K562 (cell line): ENCODE measurements around the gene UBE2S. TPM values are rescaled to one million over a fixed set of nuclear protein-coding genes. Genes with fewer than 3 reads are reported as not detected.

Source experiments
- CBFA2T2 ChIP-seq: fragments of 450-650 bp; conservative IDR thresholded peaks from 2 replicates; pipeline ENCODE4 v1.6.1; 2017; ENCODE audit warnings: mild to moderate bottlenecking
- COPS2 ChIP-seq: fragments of 450-650 bp; conservative IDR thresholded peaks from 2 replicates; pipeline ENCODE4 v1.6.1; 2016; ENCODE audit warnings: mild to moderate bottlenecking, moderate library complexity
- CREM ChIP-seq: IDR thresholded peaks from 2 replicates; pipeline ENCODE4 v1.6.1; 2014; ENCODE audit warnings: antibody characterized with exemption, low read depth
- CUX1 ChIP-seq: fragments of 200-800 bp; sonication (Bioruptor generic); IDR thresholded peaks from 2 replicates; pipeline ENCODE4 v1.6.1; 2016; ENCODE audit warnings: missing genetic modification characterization, missing compliant biosample characterization
- ELF2 ChIP-seq: fragments of 250-450 bp; sonication (Bioruptor Pico); IDR thresholded peaks from 2 replicates; pipeline ENCODE4 v1.5.0; 2021; ENCODE audit warnings: mild to moderate bottlenecking
- GATAD2B ChIP-seq: fragments of 450-650 bp; IDR thresholded peaks from 2 replicates; pipeline ENCODE4 v1.6.1; 2017; ENCODE audit warnings: mild to moderate bottlenecking, borderline replicate concordance
- MTA3 ChIP-seq: fragments of 450-650 bp; formaldehyde crosslinking; IDR thresholded peaks from 2 replicates; pipeline ENCODE4 v1.6.1; 2017; ENCODE audit warnings: mild to moderate bottlenecking, borderline replicate concordance
- RBM14 ChIP-seq: fragments of 200-400 bp; formaldehyde crosslinking; IDR thresholded peaks from 2 replicates; pipeline ENCODE4 v1.6.1; 2018; ENCODE audit warnings: low read depth, mild to moderate bottlenecking, low read length, moderate library complexity, borderline replicate concordance; ENCODE audit not compliant: insufficient read depth
- REST ChIP-seq, 2 experiments: fragments of 450-650 bp; formaldehyde crosslinking in 1 of 2; IDR thresholded peaks; 2 replicates each; pipeline versions ENCODE4 v1.4.0 to v1.6.1; 2014 to 2020; ENCODE audit warnings: mild to moderate bottlenecking in 2 of 2, borderline replicate concordance in 1 of 2, low read depth in 1 of 2
- RFX1 ChIP-seq: fragments of 450-650 bp; IDR thresholded peaks from 2 replicates; pipeline ENCODE4 v1.6.1; 2016; ENCODE audit warnings: mild to moderate bottlenecking, moderate library complexity
- SRF ChIP-seq, 2 experiments: fragments of 250-450, 450-650 bp in 1 of 2; sonication (Bioruptor Pico) in 1 of 2; sonication (generic) in 1 of 2; formaldehyde crosslinking; IDR thresholded peaks; 2 replicates each; pipeline versions ENCODE4 v1.5.0 to v1.5.1; 2020 to 2022; ENCODE audit warnings: mild to moderate bottlenecking in 1 of 2, missing genetic modification reagents in 1 of 2
- ZNF280B ChIP-seq: fragments of 250-450 bp; sonication (Bioruptor Pico); IDR thresholded peaks from 2 replicates; pipeline ENCODE4 v1.5.1; 2021; ENCODE audit warnings: mild to moderate bottlenecking
- ZNF41 ChIP-seq: fragments of 250-450 bp; sonication (Bioruptor Pico); conservative IDR thresholded peaks from 2 replicates; pipeline ENCODE4 v1.4.0; 2020; ENCODE audit warnings: mild to moderate bottlenecking
- polyA plus RNA-seq, 8 experiments: library from polyadenylated mRNA; depleted of rRNA in 4 of 8; stranded (reverse) in 5 of 8; unstranded in 3 of 8; fragments of >200 nt; fragmentation: Nextera tagmentation in 2 of 8; fragmentation: Illumina TruSeq in 1 of 8; extraction: Ambion mirVana in 2 of 8; extraction: Trizol in 1 of 8; gene quantifications; 2 replicates each; pipeline versions ENCODE4 v1.2.1 to v1.2.3, GENCODE V29; 2011 to 2014; ENCODE audit warnings: inconsistent platforms in 1 of 8, missing spikeins in 1 of 8
- total RNA-seq, 7 experiments: library from RNA; depleted of rRNA in 6 of 7; stranded (reverse); fragments of >200 nt in 6 of 7; fragmentation: Illumina TruSeq in 2 of 7; extraction: Trizol in 2 of 7; gene quantifications; 2 replicates each; pipeline versions ENCODE4 v1.2.1 to v1.2.3, GENCODE V29; 2011 to 2021; ENCODE audit warnings: low replicate concordance in 1 of 7

Gene UBE2S
- total and polyA plus RNA-seq, 9 of the 15 experiments (the other 6 are each of a cell fraction or from before 2014, with no cell fraction given): 1.5 to 1,305 (median 157) TPM

GRCh38 chr19:55408533-55408872 lies 915 bp upstream of the UBE2S start (continued):
- TF ChIP-seq REST (IDR thresholded peaks at IDR 0.05; ENCODE audit: borderline replicate concordance): no peak
- TF ChIP-seq REST (CRISPR knock-in tag; IDR thresholded peaks at IDR 0.05; ENCODE audit: low read depth): no peak
- no peak; the same call in 1 of the 2 replicates for TF ChIP-seq MTA3
- no peak for TF ChIP-seq ELF2 (CRISPR knock-in tag)
- TF ChIP-seq ZNF280B (CRISPR knock-in tag): no peak
- TF ChIP-seq CREM: no peak
- TF ChIP-seq SRF (CRISPR knock-in tag; IDR thresholded peaks at IDR 0.05): no peak
- no peak for TF ChIP-seq CBFA2T2
- no peak for TF ChIP-seq GATAD2B
- TF ChIP-seq RFX1: no peak
- no peak for TF ChIP-seq RBM14
- TF ChIP-seq CUX1 (CRISPR knock-in tag): no peak
- no peak for TF ChIP-seq COPS2
- no peak for TF ChIP-seq ZNF41 (CRISPR knock-in tag)
